Endodermal cell (in vitro differentiated cells): ENCODE results near the gene LAMA2. TPM values are rescaled to one million over a fixed set of nuclear protein-coding genes. Genes with fewer than 3 reads are reported as not detected.

ENCODE experiments used
- DNase-seq: peaks from one replicate; pipeline ENCODE4 v3.0.0-alpha.2; 2017
- H3K27ac ChIP-seq: 2 replicates; pipeline ENCODE4 v1.5.1; 2013; ENCODE audit warnings: mild to moderate bottlenecking, low read depth, low read length, moderate library complexity
- H3K27me3 ChIP-seq: 2 replicates; pipeline ENCODE4 v1.6.1; 2013; ENCODE audit warnings: mild to moderate bottlenecking, low read length, moderate library complexity; ENCODE audit not compliant: insufficient read depth, control insufficient read depth, poor library complexity, severe bottlenecking
- H3K36me3 ChIP-seq: 2 replicates; pipeline ENCODE4 v1.7.0; 2013; ENCODE audit warnings: mild to moderate bottlenecking, low read length, moderate library complexity; ENCODE audit not compliant: control insufficient read depth, insufficient read depth
- H3K4me1 ChIP-seq: one replicate; pipeline ENCODE4 v1.7.0; 2013; ENCODE audit warnings: low read length; ENCODE audit not compliant: control insufficient read depth, insufficient read depth
- H3K4me3 ChIP-seq: 2 replicates; pipeline ENCODE4 v1.5.1; 2013; ENCODE audit warnings: mild to moderate bottlenecking, low read length, moderate library complexity
- H3K9ac ChIP-seq: 2 replicates; pipeline ENCODE4 v1.6.1; 2013; ENCODE audit warnings: mild to moderate bottlenecking, low read length, moderate library complexity; ENCODE audit not compliant: poor library complexity, severe bottlenecking; ENCODE audit errors: extremely low read depth
- H3K9me3 ChIP-seq: 2 replicates; pipeline ENCODE4 v1.6.1; 2013; ENCODE audit warnings: mild to moderate bottlenecking, low read length, moderate library complexity; ENCODE audit not compliant: control insufficient read depth
- H3K27ac Mint-ChIP-seq: 2 replicates; pipeline ENCODE4 v1.8.0; 2020; ENCODE audit warnings: mixed read lengths
- H3K27me3 Mint-ChIP-seq: 2 replicates; pipeline ENCODE4 v1.8.0; 2021; ENCODE audit warnings: mild to moderate bottlenecking, mixed read lengths; ENCODE audit not compliant: insufficient read depth
- H3K36me3 Mint-ChIP-seq: 2 replicates; pipeline ENCODE4 v1.8.0; 2020; ENCODE audit warnings: low read depth, mixed read lengths
- H3K4me1 Mint-ChIP-seq: 2 replicates; pipeline ENCODE4 v1.8.0; 2020; ENCODE audit warnings: mixed read lengths
- H3K4me3 Mint-ChIP-seq: 2 replicates; pipeline ENCODE4 v1.8.0; 2020; ENCODE audit warnings: mild to moderate bottlenecking, moderate library complexity, mixed read lengths
- H3K9me3 Mint-ChIP-seq: 2 replicates; pipeline ENCODE4 v1.8.0; 2020; ENCODE audit warnings: mild to moderate bottlenecking, mixed read lengths
- WGBS, 2 experiments: methylation state at CpG; one replicate each; pipeline versions ENCODE4 v1.1.5 to v1.1.7; 2013; ENCODE audit warnings: missing lambda C conversion rate in 2 of 2, mixed read lengths in 1 of 2; ENCODE audit not compliant: insufficient coverage in 1 of 2, insufficient read length in 1 of 2; 5-methylcytosine and 5-hydroxymethylcytosine counted together
- total RNA-seq, 2 donors: library from RNA; stranded (reverse); fragmentation: NEBNext Ultra II Directional in 1 of 2; extraction: Animal tissue kit (Norgen Biotek cat#: 25700) in 1 of 2; gene quantifications; 2 replicates in 1 of 2; 3 replicates in 1 of 2; pipeline ENCODE4 v1.2.1, GENCODE V29; 2021
- TF ChIP-seq, protein P1 (sequence below): fragments of 200-600 bp; sonication (generic); conservative IDR thresholded peaks from 2 replicates; pipeline ENCODE4 v1.5.0; 2021; ENCODE audit warnings: antibody characterized with exemption, mild to moderate bottlenecking

The LAMA2 gene
- total RNA-seq, 2 donors from 2014 or later, result 2.3 to 4.1 TPM

GRCh38 chr6:128932061-128932460, 49.1 kb downstream of the LAMA2 start:
- no peaks in the 10 kb centered on the region for H3K27me3 Mint-ChIP-seq
- H3K27ac ChIP-seq, result no peak overlapping the region

GRCh38 chr6:128950864-128951263, 67.9 kb downstream of the LAMA2 start:
- Histone ChIP-seq H3K27ac (no peak overlapping the region), H3K36me3 (no peaks in the 10 kb centered on the region), H3K27me3 (no peaks in the 10 kb centered on the region), H3K9me3 (no peaks in the 10 kb centered on the region), H3K9ac (no peak overlapping the region), H3K4me1 (peaks cover 5% of the 10 kb centered on the region), H3K4me3 (no peak overlapping the region)
- Mint-ChIP-seq H3K36me3 (no peaks in the 10 kb centered on the region), H3K4me3 (no peak overlapping the region), H3K4me1 (peaks cover 11% of the 10 kb centered on the region), H3K9me3 (no peaks in the 10 kb centered on the region), H3K27me3 (no peaks in the 10 kb centered on the region), H3K27ac (no peak overlapping the region)
- WGBS, 2 experiments, result no CpG with 5 or more reads among the region's 1 CpG
- DNase-seq, result no peak
- TF ChIP-seq, protein P1, sequence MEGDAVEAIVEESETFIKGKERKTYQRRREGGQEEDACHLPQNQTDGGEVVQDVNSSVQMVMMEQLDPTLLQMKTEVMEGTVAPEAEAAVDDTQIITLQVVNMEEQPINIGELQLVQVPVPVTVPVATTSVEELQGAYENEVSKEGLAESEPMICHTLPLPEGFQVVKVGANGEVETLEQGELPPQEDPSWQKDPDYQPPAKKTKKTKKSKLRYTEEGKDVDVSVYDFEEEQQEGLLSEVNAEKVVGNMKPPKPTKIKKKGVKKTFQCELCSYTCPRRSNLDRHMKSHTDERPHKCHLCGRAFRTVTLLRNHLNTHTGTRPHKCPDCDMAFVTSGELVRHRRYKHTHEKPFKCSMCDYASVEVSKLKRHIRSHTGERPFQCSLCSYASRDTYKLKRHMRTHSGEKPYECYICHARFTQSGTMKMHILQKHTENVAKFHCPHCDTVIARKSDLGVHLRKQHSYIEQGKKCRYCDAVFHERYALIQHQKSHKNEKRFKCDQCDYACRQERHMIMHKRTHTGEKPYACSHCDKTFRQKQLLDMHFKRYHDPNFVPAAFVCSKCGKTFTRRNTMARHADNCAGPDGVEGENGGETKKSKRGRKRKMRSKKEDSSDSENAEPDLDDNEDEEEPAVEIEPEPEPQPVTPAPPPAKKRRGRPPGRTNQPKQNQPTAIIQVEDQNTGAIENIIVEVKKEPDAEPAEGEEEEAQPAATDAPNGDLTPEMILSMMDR, result no peak

More at GRCh38 chr6:128932061-128932460, 49.1 kb downstream of the LAMA2 start:
- Histone ChIP-seq H3K4me1 (no peaks in the 10 kb centered on the region), H3K9ac (no peak overlapping the region), H3K36me3 (no peaks in the 10 kb centered on the region), H3K27me3 (no peaks in the 10 kb centered on the region), H3K4me3 (no peak overlapping the region), H3K9me3 (no peaks in the 10 kb centered on the region)
- Mint-ChIP-seq H3K36me3 (peaks cover 6% of the 10 kb centered on the region), H3K4me1 (peaks cover 3% of the 10 kb centered on the region), H3K9me3 (no peaks in the 10 kb centered on the region), H3K27ac (no peak overlapping the region), H3K4me3 (no peak overlapping the region)
- DNase-seq, result no peak
- TF ChIP-seq, protein P1, result no peak
- 90% methylated on average over 1 of the region's 1 CpG; no CpG with 5 or more reads in 1 of the 2 experiments for WGBS, 2 experiments

GRCh38 chr6:128952902-128953301, 70.0 kb downstream of the LAMA2 start:
- no peak overlapping the region for H3K4me3 Mint-ChIP-seq
- H3K27ac Mint-ChIP-seq, result no peak overlapping the region
- 93 to 94% methylated on average over 2 to 3 of the region's 3 CpGs for whole genome bisulfite sequencing, 2 experiments

More at GRCh38 chr6:128952902-128953301, 70.0 kb downstream of the LAMA2 start:
- Histone ChIP-seq H3K27ac (no peak overlapping the region), H3K9ac (no peak overlapping the region), H3K4me3 (no peak overlapping the region), H3K4me1 (no peaks in the 10 kb centered on the region), H3K9me3 (no peaks in the 10 kb centered on the region), H3K27me3 (no peaks in the 10 kb centered on the region), H3K36me3 (no peaks in the 10 kb centered on the region)
- no peaks in the 10 kb centered on the region for H3K9me3 Mint-ChIP-seq
- TF ChIP-seq, protein P1, result no peak
- H3K4me1 Mint-ChIP-seq, result peaks cover 10% of the 10 kb centered on the region
- DNase-seq, result no peak
- no peaks in the 10 kb centered on the region for H3K36me3 Mint-ChIP-seq
- no peaks in the 10 kb centered on the region for H3K27me3 Mint-ChIP-seq
